Uterus (tissue), 4 donors: Measurements from ENCODE around the gene ERP29. TPM values are rescaled to one million over a fixed set of nuclear protein-coding genes. Genes with fewer than 3 reads are reported as not detected.

ENCODE experiments used
- DNase-seq, 2 donors: peaks; one replicate each; pipeline ENCODE4 v3.0.0-alpha.2; 2019 to 2020
- H3K27ac ChIP-seq, 2 donors: fragments of 200-600 bp; sonication (generic); 1 replicate in 1 of 2; 2 replicates in 1 of 2; pipeline ENCODE4 v1.5.1; 2016 to 2018
- H3K27me3 ChIP-seq, 2 donors: fragments of 200-600 bp; sonication (generic); one replicate each; pipeline ENCODE4 v1.5.1; 2018 to 2019; ENCODE audit warnings: control low read depth in 1 of 2
- H3K36me3 ChIP-seq, 2 donors: fragments of 200-600 bp; sonication (generic); one replicate each; pipeline ENCODE4 v1.5.1; 2019; ENCODE audit warnings: control low read depth in 1 of 2
- H3K4me1 ChIP-seq, 2 donors: fragments of 200-600 bp; sonication (generic); one replicate each; pipeline ENCODE4 v1.5.1; 2018 to 2019; ENCODE audit warnings: control low read depth in 1 of 2
- H3K4me3 ChIP-seq, 2 donors: fragments of 200-600 bp; sonication (generic); 1 replicate in 1 of 2; 2 replicates in 1 of 2; pipeline ENCODE4 v1.5.1; 2018 to 2019; ENCODE audit warnings: mild to moderate bottlenecking in 1 of 2
- H3K9me3 ChIP-seq, 2 donors: fragments of 200-600 bp; sonication (generic); one replicate each; pipeline ENCODE4 v1.5.1; 2019; ENCODE audit warnings: control low read depth in 1 of 2
- CTCF ChIP-seq, 4 experiments: fragments of 200-600 bp in 2 of 4; fragments of 450-650 bp in 2 of 4; sonication (generic) in 2 of 4; IDR thresholded peaks; one replicate each; pipeline ENCODE4 v1.5.1; 2016 to 2019; ENCODE audit warnings: antibody characterized with exemption in 4 of 4, mild to moderate bottlenecking in 2 of 4, moderate library complexity in 1 of 4
- POLR2A ChIP-seq, 2 donors: fragments of 450-650 bp; IDR thresholded peaks; one replicate each; pipeline ENCODE4 v1.6.1; 2016; ENCODE audit warnings: antibody characterized with exemption in 2 of 2, mild to moderate bottlenecking in 1 of 2, moderate library complexity in 1 of 2
- intact Hi-C: fragments of 100-400 bp; cut with DNase I; formaldehyde crosslinking; loops from one replicate; pipeline ENCODE4 v1.15.1; 2023; ENCODE audit warnings: low total_unique reads
- total RNA-seq, 4 donors: library from RNA; depleted of rRNA in 3 of 4; stranded (reverse); fragments of >200 nt in 3 of 4; gene quantifications; one replicate each; pipeline versions ENCODE4 v1.1.0 to v1.2.4, GENCODE V29; 2014 to 2023
- donor health status: DM: yes; HTN: yes; CAD: no.

The ERP29 gene
- total RNA-seq, 4 donors from 2014 or later = 37.4 to 46.8 (median 42.1) TPM

- H3K4me3 ChIP-seq = no peak overlapping the region
- no peaks in the 10 kb centered on the region for H3K4me1 ChIP-seq
- H3K27me3 ChIP-seq = no peaks in the 10 kb centered on the region
- no peaks in the 10 kb centered on the region for H3K36me3 ChIP-seq
- intact Hi-C loops = no loop called here
- H3K27ac ChIP-seq = no peak overlapping the region
- no peak for DNase-seq
- H3K9me3 ChIP-seq = no peaks in the 10 kb centered on the region
- TF ChIP-seq POLR2A (IDR thresholded peaks at IDR 0.05) = no peak
- no peak for TF ChIP-seq CTCF (IDR thresholded peaks at IDR 0.05)
These were observed 36.9 kb upstream of the ERP29 start for GRCh38 chr12:111976291-111976690.

- H3K27me3 ChIP-seq = no peaks in the 10 kb centered on the region
- no peaks in the 10 kb centered on the region for H3K9me3 ChIP-seq
- H3K4me3 ChIP-seq = no peak overlapping the region
- TF ChIP-seq POLR2A (IDR thresholded peaks at IDR 0.05) (no peak), CTCF (IDR thresholded peaks at IDR 0.05) (no peak)
- intact Hi-C loops = no loop called here
- H3K36me3 ChIP-seq = no peaks in the 10 kb centered on the region
- no peak for DNase-seq
- no peak overlapping the region for H3K27ac ChIP-seq
- H3K4me1 ChIP-seq = no peaks in the 10 kb centered on the region
These were observed 36.4 kb upstream of the ERP29 start for GRCh38 chr12:111976860-111977259.

- Histone ChIP-seq H3K4me1 (no peaks in the 10 kb centered on the region), H3K27me3 (no peaks in the 10 kb centered on the region), H3K9me3 (no peaks in the 10 kb centered on the region), H3K36me3 (no peaks in the 10 kb centered on the region), H3K4me3 (no peak overlapping the region), H3K27ac (no peak overlapping the region)
- DNase-seq = no peak
- TF ChIP-seq POLR2A (IDR thresholded peaks at IDR 0.05) (no peak), CTCF (IDR thresholded peaks at IDR 0.05) (no peak)
- intact Hi-C loops = no loop called here
These were observed 34.7 kb upstream of the ERP29 start for GRCh38 chr12:111978545-111978944.

GRCh38 chr12:111980598-111980997 is 32.6 kb upstream of the ERP29 start:
- H3K27ac ChIP-seq = no peak overlapping the region
- intact Hi-C loops = no loop called here
- no peak for TF ChIP-seq POLR2A (IDR thresholded peaks at IDR 0.05)
- TF ChIP-seq CTCF (IDR thresholded peaks at IDR 0.05) = no peak

GRCh38 chr12:111981987-111982386 is 31.2 kb upstream of the ERP29 start:
- Histone ChIP-seq H3K9me3 (no peaks in the 10 kb centered on the region), H3K4me1 (no peaks in the 10 kb centered on the region), H3K27ac (no peak overlapping the region), H3K4me3 (no peak overlapping the region), H3K36me3 (no peaks in the 10 kb centered on the region), H3K27me3 (no peaks in the 10 kb centered on the region)
- DNase-seq = no peak
- intact Hi-C loops = no loop called here
- TF ChIP-seq POLR2A (IDR thresholded peaks at IDR 0.05) = no peak
- TF ChIP-seq CTCF (IDR thresholded peaks at IDR 0.05) = no peak

More at GRCh38 chr12:111980598-111980997, 32.6 kb upstream of the ERP29 start:
- Histone ChIP-seq H3K4me1 (no peaks in the 10 kb centered on the region), H3K27me3 (no peaks in the 10 kb centered on the region), H3K4me3 (no peak overlapping the region), H3K36me3 (no peaks in the 10 kb centered on the region), H3K9me3 (no peaks in the 10 kb centered on the region)
- DNase-seq = no peak
